Epidermal melanocyte (primary cell): ENCODE measurements around the gene SLC6A4.

ENCODE experiments used
- DNase-seq: peaks from one replicate; pipeline ENCODE4 v3.0.0; 2011; ENCODE audit warnings: low spot score; ENCODE audit not compliant: insufficient read length

Gene SLC6A4

DNA sequence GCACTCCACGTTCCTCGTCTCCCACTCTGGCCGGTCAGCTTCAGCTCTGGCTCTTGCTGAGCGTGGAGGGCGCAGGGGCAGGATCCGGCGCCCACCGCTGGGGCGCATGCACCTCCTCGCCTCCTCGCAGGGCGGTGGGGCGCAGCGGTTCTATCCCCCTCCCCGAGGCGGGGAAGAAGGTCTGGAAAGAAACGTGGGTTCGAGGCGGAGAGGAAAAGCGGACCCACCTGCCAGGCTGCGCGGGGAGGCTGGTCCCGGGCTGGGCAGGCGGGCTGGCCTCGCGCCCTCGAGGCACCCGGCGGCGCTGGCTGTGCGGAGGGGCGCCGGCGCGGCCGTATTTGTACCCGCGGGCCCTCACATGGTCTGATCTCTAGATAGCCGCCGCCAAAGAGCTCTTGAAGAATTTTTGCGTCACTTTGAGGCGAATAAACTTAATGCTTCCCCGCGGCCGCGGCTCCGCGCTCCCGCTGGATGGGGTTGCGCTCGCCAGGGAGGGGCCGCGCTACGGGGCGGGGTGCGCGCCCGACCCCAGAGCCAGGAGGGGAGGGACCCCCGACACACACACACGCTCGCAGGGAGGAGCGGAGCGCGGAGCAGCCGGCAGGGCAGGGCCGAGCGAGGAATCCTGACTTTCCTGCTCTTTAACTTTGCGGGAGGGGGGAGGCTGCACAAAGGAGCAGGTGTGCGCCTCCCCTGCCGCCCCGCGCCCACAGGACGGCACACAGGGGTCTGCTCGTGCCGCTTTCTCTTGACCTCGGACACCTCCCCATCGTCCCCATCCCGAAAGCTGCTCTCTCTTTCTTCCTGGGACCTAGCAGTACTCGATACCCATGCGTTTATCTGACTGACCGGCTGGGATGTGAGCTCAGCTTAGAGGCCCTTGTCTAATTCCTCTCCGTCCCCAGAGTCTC, at the start of gene SLC6A4:
TSS of gene SLC6A4 (minus strand) at position 312 of the 911 bp plus-strand sequence. CDS start 13,739 bp downstream, outside the sequence.
- DNase-seq = no peak

DNA sequence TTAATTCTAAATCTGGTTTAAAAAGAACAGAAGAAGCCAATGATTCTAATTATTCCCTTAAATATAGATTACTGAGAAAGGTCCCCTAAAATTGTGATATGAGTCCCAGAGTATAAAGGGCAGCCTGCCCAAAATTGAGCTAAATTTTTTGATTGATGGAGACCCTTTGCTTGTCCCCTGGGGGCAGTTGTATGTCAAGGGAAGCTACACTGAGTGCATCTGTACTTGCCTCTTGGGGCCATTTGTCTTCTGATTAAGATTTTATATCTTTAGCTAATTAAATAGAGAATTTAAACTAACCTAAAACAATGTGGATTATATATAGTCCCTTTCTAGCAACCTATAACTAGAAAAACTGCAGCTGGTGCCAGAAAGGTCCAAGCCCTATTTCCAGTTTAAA, 43.7 kb upstream of the SLC6A4 start:
- DNase-seq = no peak

DNA sequence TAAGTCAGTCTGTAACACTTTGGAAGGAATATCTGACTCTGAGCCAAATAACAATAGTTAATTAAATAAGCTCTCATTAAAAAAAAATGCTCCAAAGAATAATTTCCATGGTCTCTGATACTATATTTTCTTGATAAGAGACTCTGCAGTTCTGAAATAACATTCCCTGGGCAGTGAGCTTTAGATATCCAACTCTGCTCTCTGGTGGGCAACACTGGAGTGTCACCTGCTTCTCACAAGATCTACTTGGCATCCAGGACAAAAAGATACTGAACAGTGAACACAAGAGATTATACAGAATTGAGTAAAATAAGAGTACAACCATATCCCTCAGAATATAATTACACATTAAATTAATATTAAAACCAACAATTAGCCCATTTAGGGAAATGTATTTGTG, 42.5 kb upstream of the SLC6A4 start:
- DNase-seq = no peak

DNA sequence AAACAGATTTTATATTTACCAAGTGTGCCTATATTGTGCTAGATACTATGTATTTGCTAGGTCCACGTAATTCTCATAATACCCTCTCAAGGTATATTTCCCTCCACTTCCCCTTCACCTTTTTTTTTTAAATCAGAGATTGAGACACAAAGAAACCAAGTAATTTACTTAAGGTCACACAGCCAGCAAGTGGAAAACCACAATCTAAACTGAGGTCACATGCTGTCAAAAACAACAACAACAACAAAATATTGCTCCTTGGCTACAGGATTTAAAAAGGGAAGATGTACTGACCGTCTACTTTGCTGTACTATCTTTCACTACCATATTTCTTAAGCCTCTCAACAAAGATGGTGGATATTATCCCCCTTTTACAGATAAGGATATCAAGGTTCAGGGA, 40.4 kb upstream of the SLC6A4 start:
- DNase-seq = no peak

DNA sequence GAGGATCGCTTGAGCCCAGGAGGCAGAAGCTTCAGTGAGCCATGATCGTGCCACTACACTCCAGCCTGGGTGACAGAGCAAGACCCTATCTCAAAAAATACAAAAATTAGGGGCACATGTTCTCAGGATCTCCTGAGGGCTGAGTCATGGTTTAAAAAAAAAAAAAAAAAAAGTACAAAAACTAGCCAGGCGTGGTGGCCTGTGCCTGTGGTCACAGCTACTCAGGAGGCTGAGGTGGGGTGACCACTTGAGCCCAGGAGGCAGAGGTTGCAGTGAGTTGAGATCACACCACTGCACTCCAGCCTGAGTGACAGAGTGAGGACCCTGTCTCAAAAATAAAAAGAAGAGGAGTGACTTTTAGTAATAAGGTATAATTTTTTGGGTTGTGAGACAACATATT, 39.4 kb upstream of the SLC6A4 start:
- DNase-seq = no peak

DNA sequence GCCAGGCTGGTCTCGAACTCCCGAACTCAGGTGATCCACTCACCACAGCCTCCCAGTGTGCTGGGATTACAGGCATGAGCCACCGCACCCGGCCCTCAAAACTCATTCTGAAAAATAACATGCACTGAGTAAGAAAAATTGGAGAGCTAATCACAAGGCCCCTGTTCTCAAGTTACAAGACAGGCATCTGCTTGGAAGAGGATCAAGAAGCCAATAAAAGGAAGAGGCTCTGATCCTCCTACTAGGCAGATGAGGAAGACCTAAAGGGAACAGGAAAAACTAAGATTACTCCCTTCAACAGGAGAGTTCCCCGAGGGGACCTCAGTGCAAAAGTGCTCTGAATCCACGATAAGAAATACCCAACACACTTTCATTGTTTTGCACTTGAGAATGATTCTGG, 37.9 kb upstream of the SLC6A4 start:
- no peak for DNase-seq

DNA sequence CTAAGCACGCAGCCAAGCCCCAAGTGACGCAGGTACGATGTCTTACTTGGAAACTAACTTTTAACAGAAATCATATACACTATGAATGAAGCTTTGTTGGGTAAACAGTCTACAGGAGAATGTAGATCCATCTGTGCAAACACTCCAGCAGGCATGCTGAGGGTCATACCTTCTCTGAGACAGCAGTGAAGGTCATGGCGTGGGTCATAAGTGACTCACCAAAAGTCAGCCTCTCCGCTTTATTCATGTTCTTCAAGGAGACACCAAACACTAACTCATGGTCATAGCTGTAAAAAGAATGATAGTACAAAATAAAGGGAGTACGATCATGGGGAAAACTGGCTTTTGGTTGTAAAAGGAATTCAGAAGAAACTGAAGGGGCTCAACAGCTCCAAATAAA, 35.6 kb upstream of the SLC6A4 start:
- no peak for DNase-seq

DNA sequence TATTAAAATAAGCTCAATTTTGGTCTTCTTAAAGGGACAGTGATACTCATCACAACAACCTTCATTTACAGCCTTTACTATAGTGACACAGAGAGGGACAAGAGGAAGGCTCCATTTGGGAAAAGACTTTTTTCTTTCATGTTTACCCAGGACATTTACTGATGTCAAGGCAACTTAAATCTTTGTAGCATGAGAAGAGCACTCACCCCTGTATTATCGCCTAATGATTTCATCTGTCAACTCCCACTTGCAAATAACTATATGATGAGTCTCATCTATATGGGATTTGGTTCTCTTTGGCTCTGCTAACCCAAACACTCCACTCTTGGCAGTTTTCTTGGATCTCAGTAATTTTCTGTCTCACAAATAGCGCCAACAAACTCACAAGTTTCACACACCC, 32.1 kb upstream of the SLC6A4 start:
- no peak for DNase-seq

DNA sequence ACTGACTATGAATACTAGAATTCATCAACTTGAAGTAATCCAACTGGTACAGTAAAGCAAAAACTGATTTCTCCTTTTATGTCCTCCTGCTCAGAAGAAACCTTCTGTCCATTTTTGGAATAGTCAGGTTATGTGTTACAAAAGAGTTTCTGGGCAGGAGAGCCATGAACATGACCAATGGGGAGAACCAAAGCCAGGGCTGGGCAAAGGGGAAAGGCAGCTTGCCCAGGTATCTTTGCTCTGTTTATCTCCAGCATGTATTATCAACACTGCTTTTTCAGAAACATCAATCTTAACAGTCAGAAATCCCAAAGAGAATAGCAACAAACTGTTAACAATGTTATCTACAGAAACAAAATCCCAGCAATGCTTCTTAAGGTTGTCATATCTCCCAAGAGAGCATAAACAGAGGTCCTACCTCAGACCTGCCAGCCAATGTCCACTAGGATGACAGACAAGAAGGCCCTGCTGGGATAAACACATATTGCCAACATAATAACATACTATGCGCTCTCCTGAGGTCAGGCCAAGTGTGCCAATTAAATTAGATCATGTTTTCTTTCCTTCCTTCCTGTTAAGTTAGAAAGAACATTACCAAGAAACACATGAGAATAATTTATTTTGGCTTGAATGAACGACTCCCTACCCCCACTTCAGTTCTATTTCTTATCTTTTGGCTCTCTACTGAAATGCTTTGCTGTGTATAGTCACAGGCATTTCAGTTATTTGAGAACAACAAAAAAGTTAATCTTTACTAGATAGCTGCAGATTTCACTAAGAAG, 28.2 kb upstream of the SLC6A4 start:
- no peak for DNase-seq

DNA sequence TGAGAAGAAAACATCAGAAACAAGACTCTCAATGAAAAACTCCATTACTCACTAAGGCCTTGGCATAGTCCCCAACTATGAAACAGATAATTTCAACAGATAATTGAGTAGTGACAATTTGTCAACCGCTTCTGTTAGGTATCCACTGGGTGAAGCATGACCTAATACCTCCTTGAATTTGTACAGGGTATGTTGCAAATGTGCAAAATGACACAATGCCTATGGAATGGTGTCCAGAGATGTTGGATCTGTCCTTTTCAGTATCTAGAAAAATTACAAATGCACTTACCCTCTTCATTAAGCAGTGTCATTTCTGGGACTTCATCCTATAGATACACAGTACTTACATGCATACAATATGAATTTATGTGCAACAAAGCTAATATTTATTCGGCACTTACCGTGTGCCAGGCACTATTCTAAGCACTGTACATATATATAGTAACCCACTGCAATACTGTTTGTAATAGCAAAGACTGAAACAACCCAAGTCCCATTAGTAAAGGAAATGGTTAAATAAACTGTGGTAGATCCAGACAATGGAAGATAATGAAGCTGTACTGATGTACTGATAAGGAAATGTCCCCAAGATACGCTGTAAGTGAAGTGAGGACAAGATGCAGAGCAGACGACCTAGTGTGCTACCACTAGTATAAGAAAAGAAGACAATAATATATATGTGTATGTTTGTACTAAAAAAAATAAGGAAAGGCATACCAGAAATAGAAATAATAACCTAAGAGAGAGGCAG, 21.4 kb upstream of the SLC6A4 start:
- no peak for DNase-seq

DNA sequence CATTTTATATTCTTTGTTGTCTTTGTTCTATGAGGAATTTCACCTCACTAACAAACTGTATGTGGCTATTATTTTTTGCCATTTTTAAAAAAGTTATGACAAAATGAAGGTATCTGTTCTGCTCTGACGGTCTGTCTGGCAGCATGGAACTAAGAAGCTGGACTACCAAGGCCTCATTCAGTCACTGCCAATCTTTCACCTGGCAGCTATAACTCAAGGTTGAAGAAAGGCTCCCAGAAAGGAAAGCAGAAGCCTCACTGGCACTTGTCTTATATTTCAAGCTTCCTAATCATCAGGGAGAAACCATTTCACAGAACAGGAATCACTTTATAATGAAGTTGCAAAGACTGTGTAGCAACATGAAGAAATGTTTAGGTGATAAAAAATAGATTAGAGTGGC, 18.7 kb upstream of the SLC6A4 start:
- DNase-seq = no peak

DNA sequence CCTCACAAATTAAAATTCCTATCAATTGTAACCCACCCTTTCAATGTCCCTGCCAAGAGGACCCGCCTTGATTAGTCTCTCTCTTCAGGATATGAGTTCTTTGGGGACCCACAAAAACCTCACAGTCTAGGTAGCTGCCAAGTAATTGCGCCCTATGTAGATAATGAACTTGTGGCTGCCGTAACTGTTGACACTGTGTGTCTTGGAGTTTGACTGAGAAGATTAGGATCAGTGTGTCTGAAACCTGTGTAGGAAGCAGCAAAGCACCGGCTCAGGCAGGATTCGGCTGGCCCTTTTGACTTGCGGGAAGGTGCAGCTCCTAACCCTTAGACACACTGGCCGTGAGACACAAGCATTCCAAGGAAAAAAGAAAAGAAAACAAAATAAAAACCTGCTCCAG, 17.8 kb upstream of the SLC6A4 start:
- no peak for DNase-seq

DNA sequence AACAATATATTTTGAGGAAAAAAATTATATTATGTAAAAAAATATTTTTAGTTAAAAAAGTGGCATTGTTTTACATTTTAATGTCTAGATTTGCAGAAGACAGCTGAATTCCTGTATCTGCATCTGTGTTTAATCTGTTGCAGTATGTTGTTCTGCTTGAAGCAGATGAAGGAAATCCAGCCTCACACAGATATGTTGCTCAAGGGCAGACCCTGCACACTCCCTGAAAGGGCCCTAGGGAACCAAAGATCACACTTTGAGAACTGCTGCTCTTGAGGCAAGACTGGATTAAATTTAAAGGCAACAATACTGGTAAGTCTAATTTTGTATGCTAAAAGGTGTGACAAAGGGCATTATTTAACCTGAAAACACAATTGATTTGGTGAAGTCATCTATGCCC, 16.4 kb upstream of the SLC6A4 start:
- DNase-seq = no peak

DNA sequence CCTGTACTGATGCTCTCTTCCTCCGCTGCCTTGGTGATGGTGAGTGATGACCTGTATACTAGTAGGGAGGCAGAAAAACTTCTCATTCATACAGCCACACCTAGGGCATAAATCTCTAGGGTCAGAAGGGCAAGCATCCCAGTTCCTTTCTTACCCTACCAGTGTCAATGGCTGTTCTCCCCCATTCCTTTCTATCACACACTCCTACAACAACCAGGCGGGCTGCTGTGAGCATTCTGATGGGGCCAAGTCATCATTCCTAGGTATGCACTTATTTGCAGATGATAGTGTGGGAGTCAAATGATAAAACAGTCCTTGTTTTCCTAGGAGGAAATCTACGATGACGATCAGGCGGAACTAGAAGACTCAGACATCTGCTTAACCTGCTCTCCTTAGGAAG, 14.0 kb upstream of the SLC6A4 start:
- no peak for DNase-seq

DNA sequence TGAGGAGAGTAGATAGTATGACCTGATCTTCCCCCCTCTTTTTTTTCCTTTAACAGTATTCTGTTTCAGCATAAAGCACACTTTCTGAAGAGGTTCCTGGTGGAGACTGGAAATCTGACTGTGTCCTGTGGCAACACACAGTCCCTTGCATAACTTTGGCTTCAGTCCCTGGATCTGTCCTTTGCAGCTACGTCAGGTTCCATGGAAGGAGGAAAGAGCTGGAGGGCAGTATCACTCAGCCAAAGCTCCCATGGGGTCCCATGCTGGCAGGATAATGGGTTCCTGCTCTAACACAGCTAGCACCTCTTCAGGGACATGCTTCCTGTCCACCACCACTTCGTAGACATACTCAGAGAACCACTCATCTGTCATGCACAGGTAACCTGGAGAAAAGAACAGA, 13.3 kb upstream of the SLC6A4 start:
- no peak for DNase-seq

DNA sequence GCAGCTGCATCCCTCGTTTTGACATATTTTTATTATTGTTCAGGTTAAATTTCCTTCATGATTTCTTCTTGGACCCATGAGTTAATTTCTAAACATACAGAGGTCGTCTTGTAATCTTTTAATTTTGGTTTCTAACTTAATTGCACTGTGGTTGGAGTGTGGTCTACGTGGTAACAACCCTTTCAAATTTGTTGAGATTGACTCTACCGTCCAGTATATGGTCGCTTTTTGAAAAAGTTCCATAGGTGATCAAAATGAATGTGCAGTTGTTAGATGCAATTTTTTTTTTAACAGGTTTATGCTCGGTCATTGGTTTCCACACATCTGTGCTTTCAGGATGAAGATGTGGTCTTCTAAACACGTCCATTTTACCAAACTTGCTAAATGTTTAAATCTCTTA, 11.0 kb upstream of the SLC6A4 start:
- no peak for DNase-seq

DNA sequence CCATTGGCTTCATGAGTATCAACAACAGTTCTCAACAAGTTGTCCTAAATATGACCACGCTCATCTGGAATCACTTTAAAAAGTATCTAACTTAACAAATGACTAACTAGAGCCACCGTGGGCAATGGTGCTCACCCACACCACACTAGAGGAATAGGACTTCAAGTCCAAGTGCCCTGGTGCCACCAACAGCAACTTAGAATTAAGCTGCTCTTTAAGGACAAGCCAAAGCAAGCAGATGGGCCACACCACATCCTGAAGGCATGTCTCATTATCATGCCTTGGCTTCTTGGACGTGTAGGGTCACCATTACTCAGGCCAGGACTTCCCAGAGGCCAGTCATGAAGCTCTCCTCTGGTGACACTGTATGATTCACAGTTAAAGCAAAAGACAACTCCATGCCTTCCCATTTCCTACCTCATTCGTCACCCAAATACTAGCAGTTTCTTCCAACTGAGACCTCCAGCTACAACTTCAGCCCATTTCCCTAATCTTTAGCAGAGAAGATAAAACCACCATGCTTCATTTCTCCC, 9.4 kb upstream of the SLC6A4 start:
- DNase-seq = no peak

DNA sequence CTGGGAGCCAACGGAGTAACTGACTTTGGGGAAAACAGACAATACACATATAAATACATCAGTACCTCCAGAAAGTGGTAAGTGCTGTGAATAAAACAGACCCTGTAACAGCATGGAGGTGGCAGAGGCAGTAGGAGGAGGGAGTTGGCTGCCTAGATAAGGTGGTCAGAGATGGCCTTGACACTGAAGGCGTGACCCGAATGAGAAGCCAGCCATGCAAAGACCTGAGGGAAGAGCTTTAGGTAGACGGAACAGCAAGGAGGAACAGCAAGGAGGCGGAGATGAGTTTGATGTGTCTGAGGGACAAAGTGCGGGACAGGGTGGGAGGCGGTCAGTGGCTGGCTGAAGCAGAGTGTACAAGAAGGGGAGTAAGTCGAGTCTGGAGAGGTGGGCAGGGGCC, 8.1 kb upstream of the SLC6A4 start:
- no peak for DNase-seq

DNA sequence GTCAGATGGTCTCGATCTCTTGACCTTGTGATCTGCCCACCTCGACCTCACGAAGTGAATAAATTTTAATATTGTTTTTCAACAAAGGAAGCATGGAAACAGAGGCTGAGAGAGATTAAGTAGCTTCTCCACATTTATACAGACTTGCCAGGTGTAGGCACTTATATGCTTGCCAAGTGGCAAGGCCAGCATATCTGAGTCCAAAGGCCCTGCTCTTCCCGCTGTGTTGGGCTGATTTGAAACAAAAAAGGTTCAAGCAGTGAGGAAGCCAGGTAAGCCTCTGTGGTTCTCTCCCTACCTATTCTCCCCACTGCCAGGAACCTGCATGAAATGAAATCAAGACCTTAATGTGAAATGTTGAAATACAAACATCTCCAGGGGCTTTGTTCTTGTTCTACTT, 7.5 kb upstream of the SLC6A4 start:
- no peak for DNase-seq

DNA sequence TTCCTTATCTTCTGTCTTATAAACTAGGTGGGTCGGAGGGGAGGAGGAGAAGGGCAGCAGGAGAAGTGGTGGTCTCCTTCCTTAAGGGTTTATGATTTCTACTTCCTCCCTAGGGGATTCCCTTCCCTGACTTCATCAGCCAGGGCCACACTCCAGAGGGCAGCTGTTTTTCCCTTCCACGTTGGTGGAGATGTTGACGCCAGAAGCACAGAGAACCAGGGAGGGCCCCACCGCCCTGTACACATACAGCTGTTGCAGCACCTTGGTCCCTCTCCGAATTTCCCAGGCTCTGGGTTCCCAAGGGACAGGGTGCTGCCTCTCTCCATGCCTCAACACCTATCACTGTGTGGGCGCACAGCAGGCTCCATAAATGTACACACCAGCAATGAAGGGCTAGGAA, 5.6 kb upstream of the SLC6A4 start:
- DNase-seq = no peak

DNA sequence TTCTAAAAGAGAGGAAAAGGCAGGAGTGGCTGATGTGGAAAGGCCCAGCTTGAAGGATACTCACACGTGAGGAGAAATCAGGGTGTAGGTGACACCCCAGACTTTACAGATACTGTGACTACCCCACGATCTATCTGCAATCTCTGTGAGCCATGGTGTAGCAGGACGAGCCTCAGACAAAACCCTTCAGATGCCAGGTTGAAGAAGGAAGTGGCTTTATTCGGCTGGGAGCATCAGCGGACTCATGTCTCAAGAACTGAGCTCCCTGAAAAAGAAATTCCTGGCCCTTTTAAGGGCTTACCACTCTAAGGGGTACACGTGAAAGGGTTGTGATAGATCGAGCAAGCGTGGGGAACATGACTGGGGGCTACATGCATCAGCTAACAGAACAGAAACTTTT, 4.7 kb upstream of the SLC6A4 start:
- DNase-seq = no peak

DNA sequence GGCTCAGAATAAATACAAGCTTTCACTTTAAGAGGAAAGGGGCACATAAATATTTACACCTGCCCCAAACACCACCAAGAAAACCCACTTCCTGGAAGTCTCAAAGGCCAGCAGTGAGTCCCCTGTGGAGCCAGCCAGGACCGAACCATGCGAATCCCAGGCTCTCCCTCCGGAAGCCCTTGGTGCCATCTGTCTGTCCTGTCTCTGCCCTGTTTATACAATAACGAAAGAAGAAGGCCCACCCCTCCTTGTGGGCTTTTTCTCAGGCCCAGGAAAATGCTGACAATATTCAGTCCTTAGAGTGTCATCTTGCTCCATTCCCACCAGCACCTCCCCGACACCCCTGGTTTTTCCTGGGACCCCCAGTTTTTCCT, 3.6 kb upstream of the SLC6A4 start:
- no peak for DNase-seq
